ENCODE measurements around the gene NTRK2.

The NTRK2 gene

GRCh38 chr9:84988621-84989020 lies 319.1 kb downstream of the NTRK2 start:
- DNase-seq (no peak), ATAC-seq (ENCODE audit: insufficient read depth, low read depth) (no peak)
- Histone ChIP-seq H3K4me1 (ENCODE audit: insufficient read depth, low read length) (no peaks in the 10 kb centered on the region), H3K79me2 (ENCODE audit: insufficient read depth, low read length) (no peaks in the 10 kb centered on the region), H4K20me1 (ENCODE audit: insufficient read depth, low read length) (no peaks in the 10 kb centered on the region), H3K27ac (ENCODE audit: low read length) (no peak overlapping the region), H3K4me3 (ENCODE audit: low read depth in 1 of 2, low read length in 2 of 2) (no peak overlapping the region), H2AFZ (ENCODE audit: low read depth, low read length) (no peak overlapping the region), H3K9me3 (ENCODE audit: insufficient read depth, low read length, severe bottlenecking) (no peaks in the 10 kb centered on the region), H3K4me2 (ENCODE audit: insufficient read depth, low read length) (no peak overlapping the region), H3K9ac (ENCODE audit: low read depth, low read length) (no peak overlapping the region), H3K27me3 (ENCODE audit: insufficient read depth, low read length, poor library complexity) (no peaks in the 10 kb centered on the region), H3K36me3 (ENCODE audit: insufficient read depth, low read length) (no peaks in the 10 kb centered on the region)
- no peak for TF ChIP-seq EZH2 (IDR thresholded peaks at IDR 0.05; ENCODE audit: borderline replicate concordance, low read depth, low read length, severe bottlenecking)
- TF ChIP-seq CTCF (IDR thresholded peaks at IDR 0.05; ENCODE audit: borderline replicate concordance, extremely low read depth, low read length, poor library complexity, severe bottlenecking) = no peak

- no peaks in the 10 kb centered on the region for H3K36me3 ChIP-seq (ENCODE audit: insufficient read depth, low read length)
- no peaks in the 10 kb centered on the region for H3K4me1 ChIP-seq (ENCODE audit: insufficient read depth, low read length)
- no peaks in the 10 kb centered on the region for H3K9me3 ChIP-seq (ENCODE audit: insufficient read depth, low read length, severe bottlenecking)
- H3K4me3 ChIP-seq (ENCODE audit: low read depth in 1 of 2, low read length in 2 of 2) = no peak overlapping the region
- no peak overlapping the region for H3K4me2 ChIP-seq (ENCODE audit: insufficient read depth, low read length)
- no peak overlapping the region for H3K27ac ChIP-seq (ENCODE audit: low read length)
- TF ChIP-seq CTCF (IDR thresholded peaks at IDR 0.05; ENCODE audit: borderline replicate concordance, extremely low read depth, low read length, poor library complexity, severe bottlenecking) = no peak
- no peak for TF ChIP-seq EZH2 (IDR thresholded peaks at IDR 0.05; ENCODE audit: borderline replicate concordance, low read depth, low read length, severe bottlenecking)
- H3K9ac ChIP-seq (ENCODE audit: low read depth, low read length) = no peak overlapping the region
- H2AFZ ChIP-seq (ENCODE audit: low read depth, low read length) = no peak overlapping the region
- no peaks in the 10 kb centered on the region for H3K79me2 ChIP-seq (ENCODE audit: insufficient read depth, low read length)
- no peaks in the 10 kb centered on the region for H3K27me3 ChIP-seq (ENCODE audit: insufficient read depth, low read length, poor library complexity)
- no peaks in the 10 kb centered on the region for H4K20me1 ChIP-seq (ENCODE audit: insufficient read depth, low read length)
- DNase-seq (no peak), ATAC-seq (ENCODE audit: insufficient read depth, low read depth) (no peak)
Measured at GRCh38 chr9:84990416-84990815, 320.9 kb downstream of the NTRK2 start.

GRCh38 chr9:84990850-84991513 lies 321.5 kb downstream of the NTRK2 start:
- H3K4me2 ChIP-seq (ENCODE audit: insufficient read depth, low read length) = no peak overlapping the region
- no peaks in the 10 kb centered on the region for H3K79me2 ChIP-seq (ENCODE audit: insufficient read depth, low read length)
- H3K27me3 ChIP-seq (ENCODE audit: insufficient read depth, low read length, poor library complexity) = no peaks in the 10 kb centered on the region
- H3K9me3 ChIP-seq (ENCODE audit: insufficient read depth, low read length, severe bottlenecking) = no peaks in the 10 kb centered on the region
- H3K4me1 ChIP-seq (ENCODE audit: insufficient read depth, low read length) = no peaks in the 10 kb centered on the region
- ATAC-seq (ENCODE audit: insufficient read depth, low read depth) = no peak
- no peak overlapping the region for H3K9ac ChIP-seq (ENCODE audit: low read depth, low read length)
- no peak for DNase-seq
- no peak overlapping the region for H3K27ac ChIP-seq (ENCODE audit: low read length)
- H3K36me3 ChIP-seq (ENCODE audit: insufficient read depth, low read length) = no peaks in the 10 kb centered on the region
- H3K4me3 ChIP-seq (ENCODE audit: low read depth in 1 of 2, low read length in 2 of 2) = no peak overlapping the region
- TF ChIP-seq EZH2 (IDR thresholded peaks at IDR 0.05; ENCODE audit: borderline replicate concordance, low read depth, low read length, severe bottlenecking) = no peak
- no peak for TF ChIP-seq CTCF (IDR thresholded peaks at IDR 0.05; ENCODE audit: borderline replicate concordance, extremely low read depth, low read length, poor library complexity, severe bottlenecking)
- no peaks in the 10 kb centered on the region for H4K20me1 ChIP-seq (ENCODE audit: insufficient read depth, low read length)
- H2AFZ ChIP-seq (ENCODE audit: low read depth, low read length) = no peak overlapping the region
